Coronary artery (tissue), 2 donors: ENCODE measurements around the gene SF3B4.
A peak's percentile ranks its signal among the peaks of the same experiment; 100 is the strongest.

Source experiments
- DNase-seq: peaks from one replicate; pipeline ENCODE4 v3.0.0-alpha.2; 2017; ENCODE audit warnings: low spot score
- H3K27ac ChIP-seq, 2 donors: fragments of 200-600 bp; sonication (generic); one replicate each; pipeline ENCODE4 v1.5.1; 2016 to 2019
- H3K4me3 ChIP-seq: fragments of 200-600 bp; sonication (generic); 2 replicates; pipeline ENCODE4 v1.5.1; 2016; ENCODE audit warnings: mild to moderate bottlenecking, moderate library complexity
- CTCF ChIP-seq: fragments of 200-600 bp; sonication (generic); IDR thresholded peaks from one replicate; pipeline ENCODE4 v1.5.1; 2019; ENCODE audit warnings: antibody characterized with exemption

The SF3B4 gene

DNA sequence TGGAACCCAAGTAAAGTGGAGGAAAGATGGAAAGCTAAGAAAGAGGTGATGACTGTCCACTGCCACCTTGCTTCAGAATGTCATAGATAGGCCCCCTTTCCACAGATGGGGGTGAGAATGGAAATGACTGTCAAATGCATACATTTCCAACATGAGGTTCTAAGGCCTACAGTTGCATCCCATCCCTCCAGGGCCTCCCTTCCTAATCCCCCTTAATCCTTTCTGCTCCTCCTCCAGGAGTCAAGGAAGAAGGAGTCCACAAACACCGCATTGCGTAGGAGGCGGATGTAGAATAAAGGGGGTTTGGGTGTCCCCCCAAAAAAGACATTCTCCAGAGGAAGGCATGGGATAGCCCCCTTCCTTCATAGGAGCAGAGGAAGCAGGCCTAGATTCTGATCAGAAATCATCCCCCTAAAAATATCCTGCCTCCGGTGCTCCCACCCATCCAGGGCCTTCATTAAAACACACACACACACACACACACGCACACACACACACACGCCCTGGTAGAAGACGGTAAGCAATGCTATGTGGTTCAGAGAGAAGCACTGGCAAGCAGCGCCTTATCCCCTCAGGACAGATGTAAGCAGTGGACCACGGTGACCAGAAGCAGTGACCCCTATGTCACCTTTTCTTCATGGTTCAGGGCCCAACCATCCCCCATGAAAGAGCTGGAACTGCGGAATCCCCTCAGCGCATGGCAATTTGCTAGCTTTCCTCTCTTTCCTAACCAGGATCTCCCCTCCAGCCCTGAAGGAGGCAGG, 12.0 kb downstream of the SF3B4 start:
- DNase-seq, result no peak
- no peak for TF ChIP-seq CTCF
- peak overlapping the region; percentile 27 to 34 for H3K27ac ChIP-seq

DNA sequence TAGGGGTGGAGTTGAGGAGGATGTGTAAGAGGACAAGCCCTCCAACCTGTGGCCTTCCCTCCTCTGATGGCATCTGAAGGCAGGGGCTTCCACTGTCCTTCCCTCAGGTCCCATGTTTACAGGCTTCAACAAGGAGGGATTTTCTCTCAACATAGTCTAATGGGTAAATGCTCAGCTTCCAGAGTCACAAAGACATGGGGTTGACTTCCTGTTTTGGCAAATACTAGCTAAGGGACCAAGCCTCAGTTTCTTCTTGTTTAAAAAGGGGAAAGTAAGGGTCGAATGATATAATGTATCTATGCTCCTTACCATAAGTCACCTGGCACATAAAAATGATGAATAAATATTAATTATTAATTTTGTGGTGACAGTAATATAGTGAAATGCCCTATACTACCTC, 13.1 kb downstream of the SF3B4 start:
- no peak for DNase-seq

More for the DNA sequence above, 12.0 kb downstream of the SF3B4 start:
- peak overlapping the region; percentile 70 for H3K4me3 ChIP-seq

GRCh38 chr1:149906570-149907075, 21.0 kb downstream of the SF3B4 start:
- no peak for DNase-seq
- TF ChIP-seq CTCF, result no peak
- no peak overlapping the region for H3K4me3 ChIP-seq
- no peak overlapping the region for H3K27ac ChIP-seq

More for the DNA sequence above, 13.1 kb downstream of the SF3B4 start:
- Histone ChIP-seq H3K4me3 (no peak overlapping the region), H3K27ac (no peak overlapping the region)
- TF ChIP-seq CTCF, result no peak

- Histone ChIP-seq H3K4me3 (no peak overlapping the region), H3K27ac (no peak overlapping the region)
- no peak for DNase-seq
- no peak for TF ChIP-seq CTCF
Observed at GRCh38 chr1:149903836-149904491, 23.6 kb downstream of the SF3B4 start.

- peak; percentile 94 for DNase-seq
- no peak for TF ChIP-seq CTCF
- peak within 1 kb of the TSS; percentile 77 for H3K4me3 ChIP-seq
- peak within 1 kb of the TSS; percentile 92 to 93 for H3K27ac ChIP-seq
Observed at GRCh38 chr1:149899460-149900284, 27.9 kb downstream of the SF3B4 start, which contains the start of gene BOLA1. Gene BOLA1, plus strand, starts transcription at chr1:149899568. Its CDS starts 492 bp downstream, at chr1:149900060.

DNA sequence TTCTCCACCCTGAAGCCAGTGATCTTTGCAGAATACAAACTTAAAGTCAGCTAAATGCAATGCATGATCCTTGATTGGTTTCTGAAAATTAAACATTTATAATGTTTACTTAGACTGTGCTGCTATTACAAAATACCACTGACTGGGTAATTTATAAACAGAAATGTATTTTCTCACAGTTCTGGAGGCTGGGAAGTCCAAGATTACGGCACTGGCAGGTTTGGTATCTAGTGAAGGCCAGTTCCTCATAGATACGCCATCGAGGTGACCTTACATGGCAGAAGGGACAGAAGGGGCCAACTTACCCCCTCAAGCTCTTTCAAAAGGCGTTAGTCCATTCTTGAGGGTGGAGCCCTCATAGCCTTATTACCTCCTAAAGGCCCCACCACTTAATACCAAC, 31.0 kb downstream of the SF3B4 start:
- H3K4me3 ChIP-seq, result no peak overlapping the region
- TF ChIP-seq CTCF, result no peak
- H3K27ac ChIP-seq, result no peak overlapping the region
- no peak for DNase-seq
